PFSK-1 (cell line): ENCODE results near the gene JAM3.

Source experiments
- FOXP2 ChIP-seq: optimal IDR thresholded peaks from 2 replicates; pipeline ENCODE3; 2011; ENCODE audit warnings: borderline replicate concordance, control low read depth, inconsistent platforms; ENCODE audit not compliant: insufficient read depth; ENCODE audit errors: extremely low read length, extremely low read depth
- POLR2AphosphoS5 ChIP-seq: IDR thresholded peaks from 2 replicates; pipeline ENCODE4 v1.6.1; 2012; ENCODE audit warnings: low read depth, mild to moderate bottlenecking, control low read depth, low read length, moderate library complexity
- SIN3A ChIP-seq: IDR thresholded peaks from 2 replicates; pipeline ENCODE4 v1.6.1; 2012; ENCODE audit warnings: mild to moderate bottlenecking, low read length, moderate library complexity, borderline replicate concordance; ENCODE audit not compliant: insufficient read depth
- TAF1 ChIP-seq: IDR thresholded peaks from 2 replicates; pipeline ENCODE4 v1.6.1; 2012; ENCODE audit warnings: low read length, control low read depth, borderline replicate concordance; ENCODE audit not compliant: insufficient read depth
- TF ChIP-seq, protein P1 (sequence below), 2 experiments: IDR thresholded peaks; 2 replicates each; pipeline versions ENCODE4 v1.6.1 to v1.8.0; 2011 to 2012; ENCODE audit warnings: low read depth in 2 of 2, low read length in 2 of 2, control low read depth in 1 of 2, inconsistent platforms in 1 of 2, mild to moderate bottlenecking in 1 of 2, moderate library complexity in 1 of 2; ENCODE audit not compliant: insufficient read depth in 1 of 2

JAM3 gene

DNA sequence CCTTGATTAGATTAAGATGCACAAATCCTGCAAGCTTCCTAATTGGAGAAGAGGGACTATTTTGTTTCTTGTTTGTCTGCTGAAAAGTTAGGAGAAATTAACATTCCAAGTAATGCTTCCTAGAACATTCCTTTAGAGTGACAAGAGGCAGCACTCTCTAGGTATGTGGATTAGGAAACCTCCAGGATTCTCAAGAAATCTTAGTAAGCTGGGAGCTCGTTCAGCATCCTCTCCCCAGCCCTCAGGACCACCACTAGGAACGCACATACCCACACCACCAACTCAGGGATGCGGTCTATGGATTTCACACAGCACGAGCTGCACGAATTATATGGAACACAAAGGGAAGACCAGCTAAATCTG, 102.0 kb downstream of the JAM3 start:
- TF ChIP-seq SIN3A = no peak
- TF ChIP-seq, protein P1, sequence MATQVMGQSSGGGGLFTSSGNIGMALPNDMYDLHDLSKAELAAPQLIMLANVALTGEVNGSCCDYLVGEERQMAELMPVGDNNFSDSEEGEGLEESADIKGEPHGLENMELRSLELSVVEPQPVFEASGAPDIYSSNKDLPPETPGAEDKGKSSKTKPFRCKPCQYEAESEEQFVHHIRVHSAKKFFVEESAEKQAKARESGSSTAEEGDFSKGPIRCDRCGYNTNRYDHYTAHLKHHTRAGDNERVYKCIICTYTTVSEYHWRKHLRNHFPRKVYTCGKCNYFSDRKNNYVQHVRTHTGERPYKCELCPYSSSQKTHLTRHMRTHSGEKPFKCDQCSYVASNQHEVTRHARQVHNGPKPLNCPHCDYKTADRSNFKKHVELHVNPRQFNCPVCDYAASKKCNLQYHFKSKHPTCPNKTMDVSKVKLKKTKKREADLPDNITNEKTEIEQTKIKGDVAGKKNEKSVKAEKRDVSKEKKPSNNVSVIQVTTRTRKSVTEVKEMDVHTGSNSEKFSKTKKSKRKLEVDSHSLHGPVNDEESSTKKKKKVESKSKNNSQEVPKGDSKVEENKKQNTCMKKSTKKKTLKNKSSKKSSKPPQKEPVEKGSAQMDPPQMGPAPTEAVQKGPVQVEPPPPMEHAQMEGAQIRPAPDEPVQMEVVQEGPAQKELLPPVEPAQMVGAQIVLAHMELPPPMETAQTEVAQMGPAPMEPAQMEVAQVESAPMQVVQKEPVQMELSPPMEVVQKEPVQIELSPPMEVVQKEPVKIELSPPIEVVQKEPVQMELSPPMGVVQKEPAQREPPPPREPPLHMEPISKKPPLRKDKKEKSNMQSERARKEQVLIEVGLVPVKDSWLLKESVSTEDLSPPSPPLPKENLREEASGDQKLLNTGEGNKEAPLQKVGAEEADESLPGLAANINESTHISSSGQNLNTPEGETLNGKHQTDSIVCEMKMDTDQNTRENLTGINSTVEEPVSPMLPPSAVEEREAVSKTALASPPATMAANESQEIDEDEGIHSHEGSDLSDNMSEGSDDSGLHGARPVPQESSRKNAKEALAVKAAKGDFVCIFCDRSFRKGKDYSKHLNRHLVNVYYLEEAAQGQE (IDR thresholded peaks at IDR 0.05; ENCODE audit: insufficient read depth in 1 of 2, low read depth in 2 of 2, low read length in 2 of 2) = no peak
- TF ChIP-seq FOXP2 = no peak
- TF ChIP-seq POLR2AphosphoS5 = no peak
- TF ChIP-seq TAF1 = no peak

DNA sequence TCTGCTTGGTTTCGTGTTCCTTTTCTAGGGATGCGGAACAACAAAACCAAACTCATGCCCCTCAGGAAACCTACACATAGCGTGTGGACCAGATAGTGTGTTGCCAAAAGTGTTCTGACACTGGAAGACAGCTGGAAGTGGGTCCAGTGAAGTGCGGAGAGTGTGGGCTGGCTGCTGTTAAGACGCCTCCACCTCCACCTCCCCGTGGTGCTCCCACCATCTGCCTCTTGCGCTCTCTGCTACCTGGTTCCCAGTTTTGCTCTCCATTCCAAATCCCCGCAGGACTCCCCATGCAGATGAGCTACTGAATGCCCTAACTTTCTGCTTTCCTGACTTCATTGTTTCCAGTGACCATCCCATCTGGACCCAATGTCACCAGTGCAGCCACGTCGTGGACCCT, 103.1 kb downstream of the JAM3 start:
- no peak for TF ChIP-seq SIN3A

DNA sequence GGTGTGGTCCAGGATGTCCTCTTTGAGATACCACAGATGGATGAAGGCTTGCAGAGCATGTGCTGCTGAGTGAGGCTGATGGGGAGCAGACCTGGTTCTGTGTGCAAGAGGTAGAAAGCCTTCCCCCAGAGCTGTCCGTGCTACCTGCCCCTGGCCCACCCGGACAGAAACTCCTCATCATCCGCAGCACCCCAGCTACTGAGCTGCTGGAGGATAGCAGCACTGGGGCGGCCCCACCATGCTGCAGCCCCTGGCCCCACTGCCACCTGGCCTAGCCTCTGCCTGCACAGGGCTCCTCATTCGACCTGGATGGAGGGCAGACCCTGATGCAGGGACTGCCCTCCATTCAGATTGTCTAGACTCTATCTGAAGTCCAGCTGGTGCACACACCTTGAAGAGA, 104.4 kb downstream of the JAM3 start:
- TF ChIP-seq POLR2AphosphoS5 = no peak
- no peak for TF ChIP-seq FOXP2
- no peak for TF ChIP-seq SIN3A
- TF ChIP-seq, protein P1 (IDR thresholded peaks at IDR 0.05; ENCODE audit: insufficient read depth in 1 of 2, low read depth in 2 of 2, low read length in 2 of 2) = no peak
- no peak for TF ChIP-seq TAF1

DNA sequence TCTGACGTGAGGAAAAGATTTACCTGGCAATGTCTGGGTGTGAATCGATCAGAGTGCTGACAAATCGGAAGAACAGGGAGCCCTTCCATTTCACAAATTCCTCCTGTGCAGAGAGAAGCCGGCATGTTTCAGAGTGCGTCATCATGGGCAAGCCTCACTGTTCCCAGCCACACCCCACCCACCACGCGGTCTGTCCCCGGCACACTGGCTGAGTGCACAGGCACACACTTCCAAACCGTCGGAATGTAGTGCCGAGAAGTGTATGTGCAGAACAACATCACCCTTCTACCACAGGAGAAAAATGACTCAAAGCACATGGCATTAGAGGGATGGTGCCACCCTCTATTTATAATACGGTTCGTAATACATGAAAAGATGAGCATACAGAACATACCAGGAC, 107.4 kb downstream of the JAM3 start:
- TF ChIP-seq TAF1 = no peak
- TF ChIP-seq SIN3A = no peak
- no peak for TF ChIP-seq POLR2AphosphoS5
- no peak for TF ChIP-seq FOXP2
- TF ChIP-seq, protein P1 (IDR thresholded peaks at IDR 0.05; ENCODE audit: insufficient read depth in 1 of 2, low read depth in 2 of 2, low read length in 2 of 2) = no peak

DNA sequence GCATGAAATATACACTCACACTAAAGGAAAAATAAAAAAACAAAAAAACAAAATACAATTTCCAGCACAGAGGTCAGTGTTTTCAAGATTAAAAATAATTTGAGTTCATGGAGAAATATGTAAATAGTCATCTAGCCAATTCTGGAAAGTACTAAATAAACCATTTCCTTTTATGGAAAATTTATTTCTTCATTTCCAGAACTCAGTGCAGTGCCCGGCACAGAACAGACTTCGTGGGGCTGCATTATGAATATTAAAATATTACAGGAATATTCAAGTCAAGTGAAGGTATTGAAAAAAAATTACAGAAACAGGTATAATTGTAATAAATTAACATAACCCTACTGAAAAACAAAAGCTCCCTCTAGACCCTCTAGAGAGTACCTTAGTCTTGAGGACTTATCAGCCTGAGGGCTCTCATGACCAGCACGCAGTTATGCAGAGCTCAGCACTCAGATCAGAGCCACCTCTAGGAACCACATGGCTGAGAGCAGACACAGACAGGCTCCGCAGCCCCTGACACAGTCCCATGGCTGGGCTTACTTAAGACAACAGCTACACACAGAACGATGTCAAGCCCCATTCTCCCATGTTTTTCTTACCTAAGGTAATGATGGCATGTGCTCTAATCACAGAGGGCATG, 109.3 kb downstream of the JAM3 start:
- TF ChIP-seq POLR2AphosphoS5 = no peak
- TF ChIP-seq, protein P1 (IDR thresholded peaks at IDR 0.05; ENCODE audit: insufficient read depth in 1 of 2, low read depth in 2 of 2, low read length in 2 of 2) = no peak
- TF ChIP-seq SIN3A = no peak
- TF ChIP-seq TAF1 = no peak
- no peak for TF ChIP-seq FOXP2
